HG02678 (cell line): ENCODE data around the gene HLA-DQA2.
"Not testable (repeated sequence)": the region's sequence is repeated elsewhere in the genome, so short reads cannot be mapped to it uniquely, and the experiment has no call there.

Source experiments
- ATAC-seq: cut with Tn5 transposase; IDR thresholded peaks from one replicate; pipeline ENCODE4 v1.9.1; 2021; ENCODE audit warnings: mild to moderate bottlenecking, moderate library complexity; ENCODE audit not compliant: unreplicated experiment

HLA-DQA2 gene

DNA sequence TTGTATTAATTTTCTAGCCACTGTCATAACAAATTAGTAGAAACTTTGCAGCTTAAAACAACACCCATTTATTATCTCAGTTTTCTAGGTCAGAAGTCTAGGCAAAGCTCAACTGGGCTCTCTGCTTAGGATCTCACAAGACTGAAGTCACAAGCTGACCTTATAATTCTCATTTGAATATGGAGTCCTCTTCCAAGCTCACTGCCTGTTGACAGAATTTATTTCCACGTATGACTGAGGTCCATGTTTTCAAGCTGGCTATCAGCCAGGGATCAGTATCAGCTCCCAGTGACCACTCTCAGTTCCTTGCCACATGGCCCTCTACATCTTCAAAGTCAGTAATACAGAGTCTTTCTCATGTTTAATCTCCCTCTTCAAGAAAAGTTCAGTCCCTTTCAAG is 33.9 kb downstream of the HLA-DQA2 start:
- no peak for ATAC-seq

- ATAC-seq, result no peak
Measured at GRCh38 chr6:32779036-32779435, 37.8 kb downstream of the HLA-DQA2 start.

DNA sequence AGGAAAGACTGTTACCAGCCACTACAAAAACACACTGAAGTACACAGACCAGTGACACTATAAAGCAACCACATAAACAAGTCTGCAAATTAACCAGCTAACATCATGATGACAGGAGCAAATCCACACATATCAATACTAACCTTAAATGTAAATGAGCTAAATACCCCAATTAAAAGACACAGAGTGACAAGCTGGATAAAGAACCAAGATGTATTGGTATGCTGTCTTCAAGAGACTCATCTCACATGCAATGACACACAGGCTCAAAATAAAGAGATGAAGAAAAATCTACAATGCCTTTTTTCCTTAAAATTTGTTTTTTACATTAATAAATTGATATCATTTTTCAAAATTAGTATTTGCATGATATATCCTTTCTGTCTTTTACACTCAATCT is 41.7 kb downstream of the HLA-DQA2 start:
- not testable (repeated sequence) for ATAC-seq

DNA sequence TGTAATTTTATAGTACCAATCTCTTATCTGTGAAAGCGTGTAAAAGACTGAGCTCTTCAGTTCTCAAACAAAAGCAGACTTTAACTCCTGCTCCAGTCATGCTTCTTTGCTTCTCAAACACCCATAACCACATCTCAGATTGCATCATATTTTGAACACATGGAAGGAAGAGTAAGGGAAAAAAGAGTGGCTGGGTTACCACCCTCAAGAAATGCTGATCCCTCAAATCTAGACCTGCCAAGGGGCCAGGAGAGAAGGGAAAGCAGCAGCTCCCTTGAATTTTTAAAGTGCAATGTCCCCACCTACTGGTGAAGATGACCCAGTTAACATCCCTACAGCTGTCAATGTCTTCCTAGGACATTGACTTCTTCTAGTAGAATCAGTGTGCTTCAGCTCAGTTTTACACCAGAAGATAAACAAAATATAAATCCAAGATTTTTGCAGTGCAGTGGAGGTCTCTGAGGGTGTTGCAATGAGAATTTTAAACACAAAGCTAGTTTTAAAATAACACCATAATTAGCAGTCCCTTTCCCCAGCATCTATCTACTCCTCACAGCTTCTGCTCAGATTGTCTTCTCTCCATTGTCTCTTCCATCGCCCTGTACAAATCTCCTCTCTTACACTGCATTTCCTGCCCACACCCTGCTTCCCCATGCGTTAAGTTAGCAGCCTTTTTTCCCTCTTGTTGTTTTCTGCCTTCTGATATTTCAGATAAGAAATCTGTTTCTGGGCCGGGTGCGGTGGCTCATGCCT is 44.8 kb downstream of the HLA-DQA2 start:
- ATAC-seq, result no peak

DNA sequence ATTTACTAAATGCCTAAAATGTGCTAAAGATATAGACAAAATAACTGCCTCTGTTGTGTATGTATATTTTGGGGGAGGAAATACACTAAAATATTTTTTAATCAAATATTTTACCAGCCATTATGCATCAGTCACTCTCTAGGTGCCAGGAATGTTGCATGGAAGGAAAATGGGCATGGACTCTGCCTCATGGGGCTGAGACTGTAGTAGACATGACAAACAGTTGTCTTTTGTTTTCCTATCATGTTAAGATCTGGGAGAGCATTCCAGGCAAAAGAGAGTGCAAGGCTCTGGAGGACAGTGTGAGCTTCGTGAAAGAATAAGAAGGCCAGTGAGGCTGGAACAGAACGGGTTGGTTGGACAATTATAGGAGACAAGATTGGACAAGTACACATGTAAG is 49.1 kb downstream of the HLA-DQA2 start:
- no peak for ATAC-seq

DNA sequence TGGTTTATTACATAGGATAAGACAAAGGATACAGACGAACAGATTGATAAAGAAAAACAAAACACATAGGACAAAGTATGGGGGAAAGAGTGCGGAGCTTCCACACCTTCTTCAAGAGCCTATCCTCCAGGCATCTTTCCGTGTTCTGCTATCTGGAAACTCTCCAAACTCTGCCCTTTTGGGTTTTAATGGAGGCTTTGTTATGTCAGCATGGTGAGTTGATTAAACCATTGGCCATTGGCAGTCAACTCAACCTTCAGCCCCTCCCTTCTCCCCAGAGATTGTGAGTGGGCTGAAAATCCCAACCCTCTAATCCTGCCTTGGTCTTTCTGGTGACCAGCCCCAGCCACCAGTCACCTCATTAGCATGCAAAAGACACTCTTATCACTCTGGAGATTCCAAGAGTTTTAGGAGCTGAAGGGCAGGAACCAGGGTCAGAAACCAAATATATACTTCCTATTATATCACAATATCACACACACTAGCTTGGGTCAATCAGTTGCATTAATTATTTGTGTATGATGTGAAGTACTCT is 51.8 kb downstream of the HLA-DQA2 start:
- ATAC-seq, result no peak

DNA sequence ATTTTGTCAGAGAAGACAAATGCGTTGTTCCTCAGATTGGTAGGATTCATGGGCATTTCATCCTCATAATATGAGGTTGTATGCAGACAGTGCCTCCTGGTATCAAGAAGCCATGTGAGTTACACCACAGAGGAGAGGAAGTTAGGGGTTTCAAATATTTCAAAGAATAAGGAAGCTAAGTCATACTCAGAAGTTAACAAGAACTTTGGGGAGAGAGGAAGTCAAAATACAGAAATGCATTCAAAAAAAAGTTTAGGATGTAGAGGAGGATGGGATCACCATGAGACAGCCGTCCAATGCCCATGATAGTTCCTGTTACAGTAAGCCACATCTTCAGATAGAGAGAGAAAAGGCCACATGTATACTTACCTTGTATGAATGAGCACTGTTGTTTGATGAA is 53.3 kb downstream of the HLA-DQA2 start:
- no peak for ATAC-seq
